ENCODE measurements around the gene TMEM38A.

GRCh38 chr19:16715611-16716010 is 54.7 kb downstream of the TMEM38A start:
- TF ChIP-seq CTCF (conservative IDR thresholded peaks at IDR 0.05 in 1 of 2, IDR thresholded peaks at IDR 0.05 in 1 of 2; ENCODE audit: extremely low read depth in 1 of 2, insufficient read depth in 1 of 2, low read depth in 1 of 2, low read length in 2 of 2) (no peak), EZH2 (IDR thresholded peaks at IDR 0.05; ENCODE audit: borderline replicate concordance, low read length) (no peak)
